ENCODE results near the gene WWOX.

Gene WWOX

DNA sequence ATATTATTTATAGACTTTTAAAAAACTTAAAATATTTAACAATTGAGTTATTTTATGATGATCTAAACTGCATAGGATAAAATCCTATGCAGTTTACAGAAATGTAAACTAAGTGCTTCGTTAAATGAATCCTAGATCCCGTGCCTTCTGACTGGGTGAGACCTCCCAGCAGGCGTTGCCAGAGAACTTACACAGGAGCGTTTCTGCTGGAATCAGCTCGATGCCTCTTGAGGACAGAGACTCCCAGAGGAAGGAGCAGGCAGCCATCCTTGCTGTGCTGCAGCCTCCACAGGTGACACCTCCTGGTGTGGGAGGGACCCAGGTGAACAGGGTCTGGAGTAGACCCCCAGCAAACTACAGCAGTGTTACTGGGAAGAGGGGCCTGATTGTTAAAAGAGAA, 160.4 kb downstream of the WWOX start:
- CTCF ChIA-PET = interaction anchor here (1.6 kb wide), 1 partner anchor 9 kb away, joined by 5 read pairs; no protein-coding TSS in a partner anchor
- TF ChIP-seq, protein P1, sequence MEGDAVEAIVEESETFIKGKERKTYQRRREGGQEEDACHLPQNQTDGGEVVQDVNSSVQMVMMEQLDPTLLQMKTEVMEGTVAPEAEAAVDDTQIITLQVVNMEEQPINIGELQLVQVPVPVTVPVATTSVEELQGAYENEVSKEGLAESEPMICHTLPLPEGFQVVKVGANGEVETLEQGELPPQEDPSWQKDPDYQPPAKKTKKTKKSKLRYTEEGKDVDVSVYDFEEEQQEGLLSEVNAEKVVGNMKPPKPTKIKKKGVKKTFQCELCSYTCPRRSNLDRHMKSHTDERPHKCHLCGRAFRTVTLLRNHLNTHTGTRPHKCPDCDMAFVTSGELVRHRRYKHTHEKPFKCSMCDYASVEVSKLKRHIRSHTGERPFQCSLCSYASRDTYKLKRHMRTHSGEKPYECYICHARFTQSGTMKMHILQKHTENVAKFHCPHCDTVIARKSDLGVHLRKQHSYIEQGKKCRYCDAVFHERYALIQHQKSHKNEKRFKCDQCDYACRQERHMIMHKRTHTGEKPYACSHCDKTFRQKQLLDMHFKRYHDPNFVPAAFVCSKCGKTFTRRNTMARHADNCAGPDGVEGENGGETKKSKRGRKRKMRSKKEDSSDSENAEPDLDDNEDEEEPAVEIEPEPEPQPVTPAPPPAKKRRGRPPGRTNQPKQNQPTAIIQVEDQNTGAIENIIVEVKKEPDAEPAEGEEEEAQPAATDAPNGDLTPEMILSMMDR (IDR thresholded peaks at IDR 0.05; ENCODE audit: control extremely low read depth, extremely low read depth, low read depth, missing control alignments) = no peak
- no peak for DNase-seq (ENCODE audit: extremely low spot score)
- POLR2A ChIA-PET = no interaction called here

- ChIA-PET CTCF (no interaction called here), POLR2A (no interaction called here)
- DNase-seq (ENCODE audit: extremely low spot score) = no peak
- TF ChIP-seq, protein P1 (IDR thresholded peaks at IDR 0.05; ENCODE audit: control extremely low read depth, extremely low read depth, low read depth, missing control alignments) = no peak
These were observed 165.2 kb downstream of the WWOX start for GRCh38 chr16:78264642-78265041.

- ChIA-PET POLR2A (no interaction called here), CTCF (interaction anchor here (1.6 kb wide), 1 partner anchor 16 kb away, joined by 3 read pairs; no protein-coding TSS in a partner anchor)
- no peak for DNase-seq (ENCODE audit: extremely low spot score)
- TF ChIP-seq, protein P1 (IDR thresholded peaks at IDR 0.05; ENCODE audit: control extremely low read depth, extremely low read depth, low read depth, missing control alignments) = no peak
These were observed 169.8 kb downstream of the WWOX start for GRCh38 chr16:78269256-78269655.

GRCh38 chr16:78271981-78272380, 172.5 kb downstream of the WWOX start:
- POLR2A ChIA-PET = no interaction called here
- no peak for DNase-seq (ENCODE audit: extremely low spot score)

GRCh38 chr16:78274771-78275170, 175.3 kb downstream of the WWOX start:
- POLR2A ChIA-PET = no interaction called here
- CTCF ChIA-PET = no interaction called here
- no peak for DNase-seq (ENCODE audit: extremely low spot score)
- TF ChIP-seq, protein P1 (IDR thresholded peaks at IDR 0.05; ENCODE audit: control extremely low read depth, extremely low read depth, low read depth, missing control alignments) = no peak

More at GRCh38 chr16:78271981-78272380, 172.5 kb downstream of the WWOX start:
- TF ChIP-seq, protein P1 (IDR thresholded peaks at IDR 0.05; ENCODE audit: control extremely low read depth, extremely low read depth, low read depth, missing control alignments) = no peak
- CTCF ChIA-PET = no interaction called here

DNA sequence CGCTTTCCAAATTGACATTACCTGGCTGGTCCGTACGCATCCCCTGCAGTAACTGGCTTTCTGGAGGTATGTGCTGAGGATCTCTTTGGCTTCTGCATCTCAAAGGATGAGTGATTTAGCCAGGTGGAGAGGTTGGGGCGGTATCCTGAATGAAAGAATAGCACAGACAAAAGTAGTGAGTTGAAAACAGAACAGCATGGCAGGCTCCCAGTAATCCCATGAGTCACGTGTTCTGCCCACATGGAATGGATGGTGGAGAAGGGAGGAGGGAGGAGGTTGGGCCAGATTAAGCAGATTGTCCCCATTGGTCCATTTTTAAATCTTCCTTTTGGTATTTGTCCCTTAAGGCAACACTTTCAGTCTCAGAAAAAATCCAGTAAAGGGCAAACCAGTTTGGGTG, 176.0 kb downstream of the WWOX start:
- POLR2A ChIA-PET = no interaction called here
- TF ChIP-seq, protein P1 (IDR thresholded peaks at IDR 0.05; ENCODE audit: control extremely low read depth, extremely low read depth, low read depth, missing control alignments) = no peak
- CTCF ChIA-PET = no interaction called here
- no peak for DNase-seq (ENCODE audit: extremely low spot score)
